HG03097 (cell line): ENCODE results near the gene TRIM24.

Experiments
- ATAC-seq: cut with Tn5 transposase; IDR thresholded peaks from one replicate; pipeline ENCODE4 v1.9.1; 2021; ENCODE audit not compliant: unreplicated experiment, low FRiP score

TRIM24 gene

DNA sequence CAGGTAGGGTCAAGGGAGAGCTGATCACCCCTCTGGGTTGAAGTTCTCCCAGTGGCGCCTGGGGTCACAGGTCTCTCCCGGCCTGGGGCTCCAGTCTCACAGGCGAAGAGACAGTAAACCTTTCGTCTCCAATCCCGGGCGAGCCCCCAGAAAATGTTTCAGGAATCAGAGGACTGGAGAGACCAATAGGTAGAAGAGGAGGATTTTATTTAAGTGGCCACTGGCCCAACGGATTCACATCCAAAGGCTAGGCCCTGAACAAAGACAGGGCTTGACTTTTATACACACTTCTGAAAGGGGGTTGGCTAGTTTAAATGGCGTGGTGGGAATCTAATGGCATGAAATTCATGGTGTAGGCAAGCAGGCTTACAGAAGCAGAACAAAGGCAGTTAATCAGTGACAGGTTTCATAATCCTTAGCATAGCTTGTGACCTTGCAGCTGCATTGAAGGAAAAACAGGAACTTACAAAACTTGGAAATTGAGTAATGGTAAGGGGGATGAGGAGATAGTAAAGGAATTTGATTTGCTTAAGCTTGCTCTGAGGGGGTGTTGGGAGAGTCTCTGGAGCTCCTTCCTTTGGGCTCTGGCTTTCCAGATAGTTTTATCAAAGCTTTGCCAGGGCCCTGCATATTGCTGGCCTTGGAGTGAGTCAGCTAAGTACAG, 105.5 kb downstream of the TRIM24 start:
- ATAC-seq = no peak

DNA sequence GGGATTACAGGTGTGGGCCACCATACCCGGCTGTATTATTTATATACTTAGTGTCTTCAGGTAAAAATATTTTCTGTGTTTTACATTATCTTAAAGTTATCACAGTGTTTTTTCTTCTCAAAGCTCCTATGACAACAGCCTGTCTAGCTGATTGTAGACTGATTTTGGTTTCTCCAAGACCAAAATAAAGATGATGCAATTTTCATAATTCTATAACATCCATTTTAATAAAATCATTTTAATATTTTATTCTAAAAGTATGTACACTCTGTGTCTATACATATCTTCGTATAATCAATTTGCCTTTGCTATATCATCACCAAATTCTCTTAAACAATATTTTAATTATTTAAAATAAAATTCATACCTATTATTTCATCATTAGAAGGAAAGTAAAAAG, 108.6 kb downstream of the TRIM24 start:
- ATAC-seq = no peak

DNA sequence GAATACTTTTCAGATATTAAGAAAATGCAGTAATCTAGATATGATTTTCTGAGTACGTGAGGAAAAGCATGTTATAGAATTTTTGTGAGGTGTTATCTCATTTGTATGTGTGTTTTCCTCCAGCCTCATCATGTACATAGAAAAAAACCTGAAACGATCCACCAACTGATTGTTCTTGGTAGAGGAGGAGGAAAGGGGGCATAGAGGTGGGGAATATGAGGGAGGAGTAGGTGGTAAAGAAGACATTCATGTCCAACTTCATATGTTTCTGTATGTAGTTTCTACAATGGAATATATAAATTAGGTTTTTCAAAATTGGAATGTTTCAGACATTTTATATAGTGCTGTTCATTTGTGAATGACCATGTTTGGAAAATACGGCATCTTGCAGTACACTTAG, 109.4 kb downstream of the TRIM24 start:
- ATAC-seq = no peak

DNA sequence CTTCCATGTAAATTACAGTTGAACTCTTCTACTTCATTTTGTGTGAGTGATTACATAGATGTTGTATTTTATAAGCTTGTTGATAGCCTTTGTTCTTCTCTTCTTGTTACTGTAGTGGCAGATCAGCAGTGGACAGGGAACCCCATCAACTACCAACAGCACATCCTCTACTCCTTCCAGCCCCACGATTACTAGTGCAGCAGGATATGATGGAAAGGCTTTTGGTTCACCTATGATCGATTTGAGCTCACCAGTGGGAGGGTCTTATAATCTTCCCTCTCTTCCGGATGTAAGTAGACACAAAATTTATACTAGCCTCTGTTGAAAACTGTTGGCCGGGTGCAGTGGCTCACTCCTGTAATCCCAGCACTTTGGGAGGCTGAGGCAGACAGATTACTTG, 110.7 kb downstream of the TRIM24 start:
- no peak for ATAC-seq

DNA sequence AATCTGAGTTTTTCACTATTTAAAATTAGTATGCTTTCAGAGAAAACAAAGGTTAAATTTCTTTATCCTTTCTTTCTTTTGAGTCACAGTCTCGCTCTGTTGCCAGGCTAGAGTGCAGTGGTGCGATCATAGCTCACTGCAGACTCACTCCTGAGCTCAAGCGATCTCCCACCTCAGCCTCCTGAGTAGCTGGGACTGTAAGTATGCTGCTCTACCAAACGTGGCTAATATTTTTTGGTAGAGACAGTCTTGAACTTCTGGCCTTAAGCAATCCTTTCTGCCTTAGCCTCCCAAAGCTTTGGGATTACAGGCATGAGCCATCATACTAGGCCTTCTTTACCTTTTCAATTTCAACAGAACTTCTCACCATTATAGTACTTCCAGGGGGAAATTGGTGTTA, 113.7 kb downstream of the TRIM24 start:
- no peak for ATAC-seq

DNA sequence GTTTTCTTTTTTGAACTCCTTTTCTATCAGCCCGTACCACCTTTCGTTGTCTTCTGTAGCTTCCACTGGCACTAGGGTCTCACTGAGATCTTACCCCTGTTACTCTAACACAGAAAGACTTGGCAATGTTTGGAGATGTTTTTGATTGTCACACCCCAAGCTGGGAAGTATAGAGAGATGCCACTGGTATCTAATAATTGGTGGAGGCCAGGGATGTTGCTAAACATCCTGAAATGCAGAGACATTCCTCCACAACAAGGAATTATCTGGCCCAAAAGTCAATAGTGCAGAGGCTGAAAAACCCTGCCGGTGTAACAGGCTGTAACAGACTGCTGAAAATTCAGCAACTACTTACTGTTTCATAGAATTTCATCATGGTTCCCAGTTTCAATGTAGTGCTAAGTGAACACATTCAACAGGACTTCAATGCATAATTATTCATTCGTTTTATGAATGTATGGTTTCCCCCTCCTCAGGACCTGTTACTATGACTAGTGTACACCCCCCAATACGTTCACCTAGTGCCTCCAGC, 115.9 kb downstream of the TRIM24 start:
- ATAC-seq = no peak

DNA sequence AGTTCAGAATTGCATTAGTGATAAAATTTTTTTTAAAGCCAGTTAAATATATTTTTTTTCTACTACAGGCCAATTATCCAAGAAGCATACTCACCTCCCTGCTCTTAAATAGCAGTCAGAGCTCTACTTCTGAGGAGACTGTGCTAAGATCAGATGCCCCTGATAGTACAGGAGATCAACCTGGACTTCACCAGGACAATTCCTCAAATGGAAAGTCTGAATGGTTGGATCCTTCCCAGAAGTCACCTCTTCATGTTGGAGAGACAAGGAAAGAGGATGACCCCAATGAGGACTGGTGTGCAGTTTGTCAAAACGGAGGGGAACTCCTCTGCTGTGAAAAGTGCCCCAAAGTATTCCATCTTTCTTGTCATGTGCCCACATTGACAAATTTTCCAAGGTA, 119.1 kb downstream of the TRIM24 start:
- ATAC-seq = no peak

DNA sequence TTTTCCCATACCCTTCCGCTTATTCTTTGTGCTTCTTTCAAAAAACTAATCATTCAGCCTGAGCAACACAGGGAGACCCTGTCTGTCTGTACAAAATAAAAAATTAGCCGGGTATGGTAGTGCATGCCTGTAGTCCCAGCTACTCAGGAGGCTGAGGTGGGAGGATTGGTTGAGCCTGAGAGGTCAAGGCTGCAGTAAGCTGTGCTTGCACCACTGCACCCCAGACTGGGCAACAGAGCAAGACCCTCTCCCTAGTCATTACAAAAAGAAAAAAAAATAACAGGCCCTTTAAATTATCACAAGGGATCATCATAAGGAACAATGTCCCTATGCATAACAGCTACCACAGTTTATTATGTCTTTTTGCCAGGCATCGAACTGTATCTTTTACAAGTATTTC, 119.6 kb downstream of the TRIM24 start:
- ATAC-seq = no peak

DNA sequence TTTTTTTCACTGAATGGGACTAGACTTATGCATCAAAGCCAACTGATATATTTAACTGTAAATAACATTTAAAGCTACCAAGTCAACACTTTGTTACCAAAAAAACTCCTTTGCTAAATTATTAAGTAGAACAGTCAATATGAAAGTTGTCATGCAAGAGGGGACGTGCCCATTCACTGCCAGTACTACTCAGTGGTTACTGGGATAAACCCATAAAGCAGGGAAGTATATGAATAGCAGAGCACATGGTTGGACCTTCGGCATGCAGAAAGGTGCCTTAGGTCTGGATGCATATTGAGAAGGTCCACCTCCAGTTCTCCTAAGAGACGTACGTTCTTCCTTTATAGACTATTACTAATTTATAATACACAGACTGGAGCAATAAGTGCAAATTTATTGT, 121.0 kb downstream of the TRIM24 start:
- no peak for ATAC-seq

DNA sequence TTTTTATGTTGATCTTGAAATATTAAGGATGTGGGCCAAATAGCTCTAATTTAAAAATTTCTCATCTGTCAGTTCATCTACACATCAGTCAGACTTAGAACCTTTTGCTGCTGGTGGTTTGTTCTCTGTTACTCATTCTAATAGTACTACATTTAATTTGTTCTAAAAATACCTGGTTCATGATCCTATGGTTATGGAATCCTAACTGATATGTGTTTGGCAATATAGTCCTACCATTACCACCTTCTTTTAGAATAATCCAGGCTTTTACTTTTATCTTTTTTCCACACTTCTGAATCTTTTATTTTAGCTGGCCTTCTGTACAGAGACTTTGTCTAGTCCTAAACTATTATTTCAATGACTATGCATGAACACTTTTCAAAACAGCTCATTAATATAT, 124.2 kb downstream of the TRIM24 start:
- ATAC-seq = no peak

DNA sequence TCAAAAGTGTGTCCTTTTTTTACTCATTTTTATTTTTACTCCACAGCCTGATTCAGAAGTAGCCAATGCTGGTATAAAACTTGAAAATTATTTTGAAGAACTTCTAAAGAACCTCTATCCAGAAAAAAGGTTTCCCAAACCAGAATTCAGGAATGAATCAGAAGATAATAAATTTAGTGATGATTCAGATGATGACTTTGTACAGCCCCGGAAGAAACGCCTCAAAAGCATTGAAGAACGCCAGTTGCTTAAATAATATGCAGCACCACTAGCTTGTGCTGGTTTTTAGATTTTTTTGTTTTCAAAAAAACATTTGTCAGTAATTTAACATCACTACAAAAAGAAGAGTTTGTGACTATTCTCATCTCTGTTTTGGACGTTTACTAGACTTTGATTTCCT, 124.6 kb downstream of the TRIM24 start:
- ATAC-seq = no peak

DNA sequence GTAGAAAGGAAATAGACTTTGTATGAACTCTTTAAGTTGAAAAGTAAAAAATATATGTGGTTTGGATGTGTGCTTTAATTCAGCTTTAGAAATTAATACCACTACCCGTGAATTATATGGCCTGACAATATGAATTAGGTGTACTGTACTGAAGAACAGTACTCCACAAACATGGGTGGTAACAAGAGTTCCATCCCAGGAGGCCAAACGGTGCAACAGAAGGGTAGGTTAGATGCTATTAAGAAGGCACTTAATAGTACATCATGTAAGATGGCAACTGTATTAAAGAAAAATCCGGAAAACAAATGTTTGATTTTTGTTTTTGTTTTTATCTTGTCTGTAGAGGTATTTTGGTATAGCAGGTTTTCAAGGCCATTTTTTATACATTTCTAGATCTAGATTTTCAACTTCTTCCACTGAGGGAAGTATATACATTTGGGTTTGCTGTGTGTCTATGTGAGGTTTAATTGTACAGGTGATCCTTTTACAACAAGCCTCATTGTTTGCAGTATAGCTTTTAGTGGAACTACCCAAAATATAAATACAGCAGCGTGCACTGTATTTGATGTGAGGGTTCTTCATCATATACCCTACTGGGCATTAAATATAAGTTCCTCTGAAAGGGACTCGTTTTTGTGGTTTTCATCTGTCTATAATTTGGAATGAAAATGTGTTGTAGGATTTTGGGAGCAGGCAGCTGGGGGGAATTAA, 125.4 kb downstream of the TRIM24 start:
- no peak for ATAC-seq

DNA sequence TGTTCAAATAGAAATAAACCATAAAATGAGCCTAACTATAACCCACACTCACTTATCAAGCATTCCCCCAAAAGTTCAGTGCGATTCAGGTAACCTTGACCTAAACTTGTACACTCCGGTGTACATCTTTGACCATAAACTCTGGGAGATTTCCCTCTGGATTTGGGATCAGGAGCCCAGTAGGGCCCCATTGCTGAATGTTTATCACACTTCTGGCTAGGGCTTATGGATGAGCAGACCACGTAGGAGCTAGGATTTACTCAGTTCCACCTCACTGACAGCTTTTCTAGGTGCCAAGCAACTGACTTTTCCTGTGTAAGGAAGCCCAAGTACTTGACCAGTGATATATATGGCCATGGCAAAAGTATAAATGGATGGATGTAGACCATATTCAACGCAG, 127.4 kb downstream of the TRIM24 start:
- no peak for ATAC-seq

DNA sequence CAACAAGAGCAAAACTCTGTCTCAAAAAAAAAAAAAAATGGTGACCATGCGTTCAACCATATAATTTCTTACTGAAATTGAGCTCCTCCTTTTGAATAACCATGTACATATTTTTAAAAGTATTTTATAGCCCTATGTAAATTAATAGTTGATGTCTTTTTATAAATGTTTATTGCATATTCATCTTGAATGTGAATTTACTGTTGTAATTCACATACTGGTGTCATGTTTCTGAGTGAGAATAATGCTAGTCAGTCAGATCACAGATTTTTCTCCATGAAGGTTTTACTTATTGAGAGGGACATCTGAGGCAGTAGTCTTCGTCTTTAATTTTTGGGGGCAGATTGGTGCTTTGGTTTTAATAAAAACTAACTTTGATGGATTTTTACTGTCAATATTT, 128.9 kb downstream of the TRIM24 start:
- ATAC-seq = no peak

DNA sequence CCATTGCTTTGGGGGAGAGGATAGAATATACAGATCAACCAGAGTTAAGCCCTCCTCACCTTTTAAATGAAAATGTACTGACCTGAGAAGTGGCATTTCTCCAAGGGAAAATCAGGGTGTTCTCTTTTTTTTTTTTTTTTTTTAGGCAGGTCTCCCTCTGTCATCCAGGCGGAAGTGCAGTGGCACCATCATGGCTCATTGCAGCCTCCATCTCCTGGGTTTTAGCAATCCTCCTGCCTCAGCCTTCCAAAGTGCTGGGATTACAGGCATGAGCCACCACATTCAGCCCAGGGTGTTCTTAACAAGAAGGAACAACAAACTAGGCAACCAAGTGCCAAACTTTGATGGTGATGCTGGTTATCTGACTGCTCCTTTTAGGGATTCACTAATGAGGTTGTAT, 130.1 kb downstream of the TRIM24 start:
- no peak for ATAC-seq

DNA sequence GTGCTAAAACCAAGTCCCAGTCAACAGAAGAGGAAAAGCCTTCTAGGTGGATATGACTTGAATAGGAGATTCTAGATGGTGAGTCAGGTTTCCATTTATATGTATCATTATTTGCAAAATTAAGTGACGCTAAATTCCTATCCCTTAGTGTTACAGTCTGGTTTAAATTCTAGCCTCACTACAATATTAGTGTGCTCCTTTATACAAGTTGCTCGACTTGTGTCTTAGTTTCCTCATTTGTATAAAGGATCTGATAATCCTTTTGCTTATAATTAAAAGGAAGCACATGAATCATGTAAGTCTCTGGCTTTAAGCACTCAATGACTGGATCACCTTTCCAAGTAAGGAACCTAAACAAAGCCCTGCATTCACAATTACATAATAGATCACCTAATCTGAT, 135.4 kb downstream of the TRIM24 start:
- no peak for ATAC-seq

DNA sequence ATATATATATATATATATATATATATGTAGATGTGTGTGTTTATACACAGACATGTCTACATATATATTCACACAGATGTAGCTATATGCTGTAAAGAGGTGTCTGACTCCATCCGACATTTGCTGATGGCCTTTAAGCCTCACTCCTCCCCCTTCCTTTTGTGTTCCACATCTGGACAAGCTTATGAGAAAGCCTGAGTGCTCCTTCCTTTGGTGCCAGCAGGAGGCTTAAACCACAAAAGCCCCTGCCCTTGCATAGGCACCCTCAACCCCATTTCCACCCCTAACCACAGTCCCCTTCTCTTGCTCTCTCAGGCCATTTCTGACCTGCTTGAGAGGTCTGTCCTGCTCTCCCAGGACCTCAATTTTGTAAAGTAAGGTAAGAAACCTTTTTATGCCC, 142.4 kb downstream of the TRIM24 start:
- ATAC-seq = no peak

DNA sequence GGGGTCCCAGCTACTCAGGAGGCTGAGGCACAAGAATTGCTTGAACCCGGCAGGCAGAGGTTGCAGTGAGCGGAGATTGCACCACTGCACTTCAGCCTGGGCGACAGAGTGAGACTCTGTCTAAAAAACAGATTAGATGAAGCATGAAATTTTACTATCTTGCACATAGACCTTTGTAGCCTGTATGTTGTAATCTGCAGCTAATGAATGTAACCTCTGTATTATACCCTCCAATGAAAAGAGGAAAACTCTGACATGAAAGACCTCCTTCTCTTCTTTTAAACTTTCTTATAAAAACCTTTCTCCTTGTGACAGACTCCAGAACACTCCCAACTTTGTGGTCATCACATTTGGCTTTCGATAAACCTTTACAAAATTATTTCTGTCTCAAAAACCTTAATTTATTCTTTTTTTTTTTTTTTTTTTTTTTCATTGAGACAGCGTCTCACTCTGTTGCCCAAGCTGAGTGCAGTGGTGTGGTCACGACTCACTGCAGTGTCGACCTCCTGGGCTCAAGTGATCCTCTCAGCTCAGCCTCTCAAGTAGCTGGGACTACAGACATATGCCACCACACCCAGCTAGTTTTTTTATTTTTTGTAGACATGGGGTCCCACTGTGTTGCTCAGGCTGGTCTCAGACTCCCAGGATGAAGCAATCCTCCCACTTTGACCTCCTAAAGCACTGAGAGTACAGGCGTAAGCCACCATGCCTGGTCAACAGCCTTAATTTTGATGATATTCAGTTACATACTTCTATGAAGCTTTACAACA, 143.7 kb downstream of the TRIM24 start:
- no peak for ATAC-seq

DNA sequence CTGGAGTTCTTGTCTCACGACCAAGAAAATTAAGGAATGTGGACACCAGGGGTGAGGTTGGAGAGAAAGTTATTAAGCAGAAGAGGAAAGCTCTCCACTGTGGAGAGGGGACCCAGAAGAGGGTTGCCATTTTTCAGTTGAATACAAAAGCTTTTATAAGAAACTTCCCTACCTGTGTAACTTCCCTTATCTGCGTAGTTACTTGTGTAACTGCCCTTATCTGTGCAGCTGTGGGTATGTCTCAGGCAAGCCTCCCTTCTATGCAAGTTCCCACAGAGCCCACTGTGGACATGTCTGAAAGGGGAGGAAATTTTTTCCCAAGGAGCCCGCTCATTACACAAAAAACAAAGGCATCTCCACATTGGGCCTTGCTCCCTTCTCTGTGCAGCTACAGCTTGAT, 146.2 kb downstream of the TRIM24 start:
- ATAC-seq = no peak

DNA sequence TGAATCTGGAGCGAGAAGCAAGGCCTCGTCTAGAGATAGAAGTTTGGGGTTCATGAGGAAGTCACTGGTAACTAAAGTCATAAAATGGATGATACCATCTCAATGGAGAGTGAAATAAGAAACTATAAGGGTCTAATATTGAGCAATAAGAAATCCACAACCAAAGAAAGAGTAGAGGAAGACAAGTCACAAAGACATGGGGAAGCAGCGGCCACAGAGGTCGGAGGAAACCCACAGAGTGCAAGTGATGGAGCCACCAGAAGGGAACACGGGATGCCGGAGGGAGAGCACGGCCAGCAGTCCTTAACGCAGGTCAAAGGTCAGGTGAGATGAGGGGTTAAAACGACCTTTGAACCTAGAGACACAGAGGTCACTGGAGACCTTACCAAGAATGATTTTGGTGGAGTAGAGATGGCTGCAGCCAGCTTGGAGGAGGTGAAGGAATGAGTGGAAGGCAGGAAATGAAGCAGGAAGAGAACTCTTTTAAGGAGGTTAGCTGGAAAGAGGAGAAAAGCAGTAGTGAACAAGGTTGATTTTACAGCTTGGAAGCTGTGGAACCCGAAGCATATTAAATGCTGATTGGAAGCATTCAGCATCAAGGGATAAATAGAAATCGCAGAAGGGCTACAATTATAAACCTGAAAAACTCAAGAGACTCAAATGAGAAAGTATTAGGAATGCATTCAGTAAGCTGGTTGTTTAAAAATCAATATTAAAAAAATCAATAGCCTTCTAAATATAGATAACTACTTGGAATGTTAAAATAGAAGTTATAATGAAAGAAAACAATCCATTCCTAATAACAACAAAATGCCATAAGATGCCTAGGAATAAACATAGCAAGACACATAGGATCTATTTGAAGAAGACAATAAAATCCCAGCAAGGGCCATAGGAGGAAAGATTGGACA, 147.4 kb downstream of the TRIM24 start:
- no peak for ATAC-seq

DNA sequence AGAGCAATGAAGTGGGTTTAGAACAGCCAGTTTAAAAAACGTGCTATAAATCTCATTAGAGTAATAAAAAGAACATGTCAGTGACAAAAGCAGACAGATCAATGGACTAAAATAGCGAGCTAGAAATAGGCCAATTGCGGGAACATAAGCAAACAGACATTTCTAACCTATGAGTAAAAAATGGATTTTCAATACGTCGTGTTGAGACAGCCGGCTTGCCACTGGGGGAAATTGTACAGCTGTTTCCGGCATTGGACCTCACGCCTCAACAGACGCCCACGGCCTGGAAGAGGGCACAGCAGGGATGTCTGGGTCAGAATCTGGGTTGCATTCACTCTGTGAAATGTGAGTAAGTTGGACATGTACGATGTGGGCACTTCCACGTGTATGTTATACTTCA, 148.2 kb downstream of the TRIM24 start:
- ATAC-seq = no peak
